Measurements from ENCODE around the gene ANTKMT.

ANTKMT gene

GRCh38 chr16:720990-721764, at the start of gene ANTKMT:
TSS of gene ANTKMT (plus strand) at chr16:721146. CDS start at chr16:721275, 129 bp downstream.
- in situ Hi-C loops (cut with MboI; ENCODE audit: low pct_unique_long_range_greater_than_20kb, low sequenced_read_pairs, unreplicated experiment), result no loop called here

GRCh38 chr16:671353-672131, 49.4 kb upstream of the ANTKMT start:
- DNase-seq (ENCODE audit: low spot score), result no peak
- in situ Hi-C loops (cut with MboI; ENCODE audit: low pct_unique_long_range_greater_than_20kb, low sequenced_read_pairs, unreplicated experiment), result no loop called here
- TF ChIP-seq CTCF (IDR thresholded peaks at IDR 0.05; ENCODE audit: extremely low read depth, insufficient read depth, missing control alignments), result no peak

More at GRCh38 chr16:720990-721764, at the start of gene ANTKMT:
- DNase-seq (ENCODE audit: low spot score), result peak; percentile 98
- TF ChIP-seq CTCF (IDR thresholded peaks at IDR 0.05; ENCODE audit: extremely low read depth, insufficient read depth, missing control alignments), result peak; percentile 4

- TF ChIP-seq CTCF (IDR thresholded peaks at IDR 0.05; ENCODE audit: extremely low read depth, insufficient read depth, missing control alignments), result no peak
- no peak for DNase-seq (ENCODE audit: low spot score)
- in situ Hi-C loops (cut with MboI; ENCODE audit: low pct_unique_long_range_greater_than_20kb, low sequenced_read_pairs, unreplicated experiment), result no loop called here
Observed at GRCh38 chr16:672371-672770, 48.6 kb upstream of the ANTKMT start.

GRCh38 chr16:672851-673250, 48.1 kb upstream of the ANTKMT start:
- in situ Hi-C loops (cut with MboI; ENCODE audit: low pct_unique_long_range_greater_than_20kb, low sequenced_read_pairs, unreplicated experiment), result no loop called here

GRCh38 chr16:673399-673991, 47.5 kb upstream of the ANTKMT start:
- DNase-seq (ENCODE audit: low spot score), result no peak
- no peak for TF ChIP-seq CTCF (IDR thresholded peaks at IDR 0.05; ENCODE audit: extremely low read depth, insufficient read depth, missing control alignments)
- in situ Hi-C loops (cut with MboI; ENCODE audit: low pct_unique_long_range_greater_than_20kb, low sequenced_read_pairs, unreplicated experiment), result no loop called here

More at GRCh38 chr16:672851-673250, 48.1 kb upstream of the ANTKMT start:
- no peak for DNase-seq (ENCODE audit: low spot score)
- no peak for TF ChIP-seq CTCF (IDR thresholded peaks at IDR 0.05; ENCODE audit: extremely low read depth, insufficient read depth, missing control alignments)

GRCh38 chr16:674214-674881, 46.6 kb upstream of the ANTKMT start:
- no peak for TF ChIP-seq CTCF (IDR thresholded peaks at IDR 0.05; ENCODE audit: extremely low read depth, insufficient read depth, missing control alignments)
- in situ Hi-C loops (cut with MboI; ENCODE audit: low pct_unique_long_range_greater_than_20kb, low sequenced_read_pairs, unreplicated experiment), result no loop called here
- no peak for DNase-seq (ENCODE audit: low spot score)
